Keratinocyte (primary cell): ENCODE measurements around the gene GFI1.

Experiments used
- EZH2 ChIP-seq: IDR thresholded peaks from one replicate; pipeline ENCODE4 v1.6.1; 2012; ENCODE audit warnings: inconsistent platforms, mild to moderate bottlenecking, low read length, moderate library complexity
- TF ChIP-seq, protein P1 (sequence below), 3 experiments: IDR thresholded peaks in 1 of 3; conservative IDR thresholded peaks in 1 of 3; optimal IDR thresholded peaks in 1 of 3; 2 replicates in 2 of 3; 3 replicates in 1 of 3; pipeline versions ENCODE3 to v1.5.1; 2011; ENCODE audit warnings: low read length in 3 of 3, mild to moderate bottlenecking in 3 of 3, moderate library complexity in 2 of 3, control low read depth in 1 of 3, inconsistent platforms in 1 of 3; ENCODE audit not compliant: insufficient read depth in 2 of 3; ENCODE audit errors: extremely low read depth in 1 of 3

DNA sequence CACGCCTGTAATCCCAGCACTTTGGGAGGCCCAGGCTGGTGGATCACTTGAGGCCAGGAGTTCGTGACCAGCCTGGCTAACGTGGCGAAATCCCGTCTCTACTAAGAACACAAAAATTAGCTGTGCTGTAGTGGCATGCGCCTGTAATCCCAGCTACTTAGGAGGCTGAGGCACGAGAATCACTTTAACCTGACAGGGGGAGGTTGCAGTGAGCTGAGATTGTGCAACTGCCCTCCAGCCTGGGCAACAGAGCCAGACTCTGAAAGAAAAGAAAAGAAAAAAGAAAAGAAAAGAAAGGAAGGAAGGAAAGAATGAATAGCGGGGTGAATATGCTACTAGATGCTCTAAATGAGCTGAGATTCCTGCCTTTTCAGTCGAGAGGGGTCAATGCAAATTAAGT lies 7.1 kb downstream of the GFI1 start:
- TF ChIP-seq EZH2 = no peak
- TF ChIP-seq, protein P1, sequence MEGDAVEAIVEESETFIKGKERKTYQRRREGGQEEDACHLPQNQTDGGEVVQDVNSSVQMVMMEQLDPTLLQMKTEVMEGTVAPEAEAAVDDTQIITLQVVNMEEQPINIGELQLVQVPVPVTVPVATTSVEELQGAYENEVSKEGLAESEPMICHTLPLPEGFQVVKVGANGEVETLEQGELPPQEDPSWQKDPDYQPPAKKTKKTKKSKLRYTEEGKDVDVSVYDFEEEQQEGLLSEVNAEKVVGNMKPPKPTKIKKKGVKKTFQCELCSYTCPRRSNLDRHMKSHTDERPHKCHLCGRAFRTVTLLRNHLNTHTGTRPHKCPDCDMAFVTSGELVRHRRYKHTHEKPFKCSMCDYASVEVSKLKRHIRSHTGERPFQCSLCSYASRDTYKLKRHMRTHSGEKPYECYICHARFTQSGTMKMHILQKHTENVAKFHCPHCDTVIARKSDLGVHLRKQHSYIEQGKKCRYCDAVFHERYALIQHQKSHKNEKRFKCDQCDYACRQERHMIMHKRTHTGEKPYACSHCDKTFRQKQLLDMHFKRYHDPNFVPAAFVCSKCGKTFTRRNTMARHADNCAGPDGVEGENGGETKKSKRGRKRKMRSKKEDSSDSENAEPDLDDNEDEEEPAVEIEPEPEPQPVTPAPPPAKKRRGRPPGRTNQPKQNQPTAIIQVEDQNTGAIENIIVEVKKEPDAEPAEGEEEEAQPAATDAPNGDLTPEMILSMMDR (optimal IDR thresholded peaks at IDR 0.05 in 1 of 3, IDR thresholded peaks at IDR 0.05 in 1 of 3, conservative IDR thresholded peaks at IDR 0.05 in 1 of 3; ENCODE audit: extremely low read depth in 1 of 3, insufficient read depth in 2 of 3, low read length in 3 of 3) = no peak
